Fibroblast of upper back skin (primary cell): ENCODE measurements around the gene PDE6C.

ENCODE experiments used
- DNase-seq: peaks from one replicate; pipeline ENCODE4 v3.0.0-alpha.2; 2013

Gene PDE6C

DNA sequence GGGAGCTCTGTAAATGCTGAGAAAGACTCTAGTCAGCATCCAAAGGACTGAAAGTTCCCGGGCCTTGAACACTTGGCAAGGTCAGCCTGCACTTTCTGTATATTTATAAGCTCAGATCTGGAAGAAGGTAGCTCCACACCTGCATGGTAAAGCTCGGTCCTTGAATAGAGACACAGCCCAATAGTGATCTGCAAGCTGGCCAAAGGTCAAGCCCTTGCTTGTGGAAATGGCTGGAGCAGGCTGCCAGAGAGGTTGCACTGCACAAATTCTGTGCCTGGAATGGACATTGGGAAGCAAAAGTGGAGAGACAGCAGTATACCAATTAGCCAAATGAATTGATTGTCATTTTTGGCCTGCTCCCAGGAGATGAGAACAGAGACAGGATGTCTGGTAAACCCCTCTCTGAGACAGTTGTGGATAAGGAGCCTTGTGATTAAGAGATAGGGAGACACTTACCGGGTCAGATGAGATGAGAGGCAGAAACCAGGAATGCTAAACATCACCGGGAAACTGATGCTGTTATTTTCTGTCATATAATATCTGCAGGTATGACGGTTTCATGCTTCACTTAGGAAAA, 98.1 kb downstream of the PDE6C start:
- DNase-seq = no peak

DNA sequence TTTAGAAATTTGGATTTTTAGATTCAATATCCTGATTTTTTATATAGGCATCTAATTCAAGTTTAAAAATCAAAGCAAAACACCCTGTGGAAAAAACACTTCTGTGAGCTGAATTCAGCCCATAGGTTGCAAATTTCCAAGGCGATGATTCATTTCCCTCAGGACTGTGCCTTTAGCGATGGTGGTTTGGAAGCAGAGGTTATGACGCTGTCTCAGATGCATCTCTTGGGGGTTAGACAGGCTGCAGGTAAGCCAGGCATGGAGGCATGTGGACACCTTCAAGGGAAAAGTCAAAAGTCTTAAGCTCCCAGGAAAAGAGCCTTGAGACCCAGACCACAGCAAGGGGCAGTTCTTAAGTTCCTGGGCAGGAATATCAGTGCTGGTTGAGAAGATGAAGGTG, 99.6 kb downstream of the PDE6C start:
- peak; percentile 51 for DNase-seq

DNA sequence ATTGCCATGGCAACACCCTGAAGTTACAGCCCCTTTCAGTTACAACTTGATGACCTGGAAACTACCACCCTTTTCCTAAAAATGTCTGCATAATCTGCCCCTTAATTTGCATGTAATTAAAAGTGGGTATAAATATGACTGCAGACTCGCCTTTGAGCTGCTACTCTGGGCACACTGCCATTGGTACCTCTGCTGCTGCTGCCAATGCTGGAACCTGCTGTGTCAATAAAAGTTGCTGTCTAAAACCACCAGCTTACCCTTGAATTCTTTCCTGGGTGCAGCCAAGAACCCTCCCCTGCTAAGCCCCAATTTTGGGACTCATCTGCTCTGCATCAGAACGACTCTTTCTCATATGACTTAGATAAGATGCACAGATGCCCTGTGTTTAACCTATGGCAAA, 100.3 kb downstream of the PDE6C start:
- DNase-seq = no peak

GRCh38 chr10:93715345-93715744, 103.0 kb downstream of the PDE6C start:
- no peak for DNase-seq
